Fibroblast of mammary gland (primary cell): ENCODE measurements around the gene SLC12A5.
"Not testable (repeated sequence)": the region's sequence is repeated elsewhere in the genome, so short reads cannot be mapped to it uniquely, and the experiment has no call there.

Experiments used
- DNase-seq: peaks from one replicate; pipeline ENCODE4 v3.0.0-alpha.2; 2010; ENCODE audit warnings: low read depth
- H3K4me3 ChIP-seq: 2 replicates; pipeline ENCODE4 v1.5.1; 2011; ENCODE audit warnings: low read depth, mild to moderate bottlenecking, low read length, moderate library complexity; ENCODE audit not compliant: control insufficient read depth
- TF ChIP-seq, protein P1 (sequence below): conservative IDR thresholded peaks from 2 replicates; pipeline ENCODE4 v1.5.1; 2011; ENCODE audit warnings: low read depth, low read length, inconsistent platforms; ENCODE audit not compliant: control insufficient read depth, insufficient read depth

Gene SLC12A5

DNA sequence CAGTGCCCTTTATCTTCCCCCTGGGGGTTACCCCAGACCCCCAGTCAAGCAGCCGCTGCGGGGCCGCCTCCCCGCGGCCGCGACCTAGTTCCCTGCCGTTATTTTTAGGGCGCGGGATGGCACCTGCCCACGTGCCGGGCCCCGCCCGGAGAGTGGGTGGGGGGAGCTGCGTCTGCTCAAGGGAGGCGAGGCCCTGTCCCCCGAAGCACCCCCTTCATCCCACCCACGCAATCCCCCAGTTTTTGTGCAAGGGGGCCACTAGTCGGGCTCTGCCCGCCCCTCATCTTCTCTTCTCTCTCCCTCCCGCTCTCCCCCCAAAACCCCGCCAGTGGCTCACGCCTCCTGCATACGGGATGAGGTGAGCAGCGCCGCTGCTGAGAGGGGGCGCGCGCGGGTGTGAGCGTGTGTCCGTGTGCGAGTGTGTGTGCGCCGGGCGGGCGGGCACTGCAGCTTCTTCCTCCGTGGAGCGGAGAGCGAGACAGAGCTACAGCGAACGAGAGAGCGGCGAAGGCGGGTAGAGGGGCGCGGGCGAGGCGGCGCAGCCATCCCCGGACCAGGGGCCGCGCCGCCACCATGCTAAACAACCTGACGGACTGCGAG is at the start of gene SLC12A5:
Gene SLC12A5, plus strand, starts transcription at position 444 of the 600 bp plus-strand sequence. Its CDS starts 130 bp downstream, at position 574.
- no peak for DNase-seq
- no peak within 1 kb of the TSS for H3K4me3 ChIP-seq
- TF ChIP-seq, protein P1, sequence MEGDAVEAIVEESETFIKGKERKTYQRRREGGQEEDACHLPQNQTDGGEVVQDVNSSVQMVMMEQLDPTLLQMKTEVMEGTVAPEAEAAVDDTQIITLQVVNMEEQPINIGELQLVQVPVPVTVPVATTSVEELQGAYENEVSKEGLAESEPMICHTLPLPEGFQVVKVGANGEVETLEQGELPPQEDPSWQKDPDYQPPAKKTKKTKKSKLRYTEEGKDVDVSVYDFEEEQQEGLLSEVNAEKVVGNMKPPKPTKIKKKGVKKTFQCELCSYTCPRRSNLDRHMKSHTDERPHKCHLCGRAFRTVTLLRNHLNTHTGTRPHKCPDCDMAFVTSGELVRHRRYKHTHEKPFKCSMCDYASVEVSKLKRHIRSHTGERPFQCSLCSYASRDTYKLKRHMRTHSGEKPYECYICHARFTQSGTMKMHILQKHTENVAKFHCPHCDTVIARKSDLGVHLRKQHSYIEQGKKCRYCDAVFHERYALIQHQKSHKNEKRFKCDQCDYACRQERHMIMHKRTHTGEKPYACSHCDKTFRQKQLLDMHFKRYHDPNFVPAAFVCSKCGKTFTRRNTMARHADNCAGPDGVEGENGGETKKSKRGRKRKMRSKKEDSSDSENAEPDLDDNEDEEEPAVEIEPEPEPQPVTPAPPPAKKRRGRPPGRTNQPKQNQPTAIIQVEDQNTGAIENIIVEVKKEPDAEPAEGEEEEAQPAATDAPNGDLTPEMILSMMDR = no peak

DNA sequence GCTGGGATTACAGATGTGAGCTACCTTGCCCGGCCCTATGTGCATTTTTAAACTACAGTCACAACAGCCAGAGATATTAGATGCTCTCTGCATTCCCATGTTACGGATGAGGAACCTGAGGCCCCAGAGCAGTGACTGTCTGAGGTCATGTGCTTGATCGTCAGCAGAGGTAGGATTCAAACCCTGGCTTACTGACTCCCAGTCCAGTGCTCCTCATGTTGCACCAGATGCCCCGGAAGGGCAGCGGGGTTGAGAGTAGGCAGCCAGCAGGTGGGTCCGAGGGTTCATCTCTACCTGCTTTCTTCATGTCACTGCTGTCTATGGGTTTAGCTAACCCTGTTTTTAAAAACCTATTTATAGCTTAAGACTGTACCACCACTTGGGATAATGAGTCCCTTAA is 47.8 kb upstream of the SLC12A5 start:
- no peak overlapping the region for H3K4me3 ChIP-seq
- TF ChIP-seq, protein P1 = no peak
- DNase-seq = no peak

GRCh38 chr20:45983279-45983743 is 45.7 kb upstream of the SLC12A5 start:
- TF ChIP-seq, protein P1 = no peak
- DNase-seq = no peak
- H3K4me3 ChIP-seq = no peak overlapping the region

GRCh38 chr20:45985573-45985972 is 43.4 kb upstream of the SLC12A5 start:
- TF ChIP-seq, protein P1 = no peak
- H3K4me3 ChIP-seq = no peak overlapping the region
- no peak for DNase-seq

- TF ChIP-seq, protein P1 = peak; percentile 82
- H3K4me3 ChIP-seq = no peak overlapping the region
- peak; percentile 53 for DNase-seq
Observed at GRCh38 chr20:45987108-45987780, 41.8 kb upstream of the SLC12A5 start.

- H3K4me3 ChIP-seq, DNase-seq: not testable (repeated sequence)
Observed at GRCh38 chr20:45988830-45989229, 40.2 kb upstream of the SLC12A5 start.

DNA sequence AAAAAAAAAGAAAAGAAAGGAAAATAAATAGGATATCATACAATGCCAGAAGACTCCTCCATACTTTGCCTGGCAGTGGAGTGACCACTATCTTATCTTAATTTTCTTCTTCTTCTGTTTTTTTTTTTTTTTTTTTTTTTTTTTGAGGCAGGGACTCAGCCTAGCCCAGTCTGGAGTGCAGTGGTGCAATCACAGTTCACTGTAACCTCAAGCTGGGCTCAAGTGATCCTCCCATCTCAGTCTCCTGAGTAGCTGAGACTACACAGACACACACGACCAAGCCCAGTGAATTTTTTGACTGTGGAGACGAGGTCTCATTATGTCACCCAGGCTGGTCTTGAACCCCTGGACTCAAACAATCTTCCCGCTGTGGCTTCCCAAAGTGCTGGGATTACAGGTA is 37.4 kb upstream of the SLC12A5 start:
- TF ChIP-seq, protein P1 = no peak
- H3K4me3 ChIP-seq = no peak overlapping the region
- DNase-seq = no peak
